SK-N-SH treated with all-trans-retinoic acid at 6 μM for 48 hours (cell line): ENCODE data around the gene TNFRSF9.

ENCODE experiments used
- BACH2 ChIP-seq: fragments of 250-450 bp; sonication (Bioruptor Pico); IDR thresholded peaks from 2 replicates; pipeline ENCODE4 v1.9.0; 2021; ENCODE audit warnings: mild to moderate bottlenecking, borderline replicate concordance
- OSR1 ChIP-seq: fragments of 250-450 bp; sonication (Bioruptor Pico); IDR thresholded peaks from 2 replicates; pipeline ENCODE4 v1.8.0; 2022; ENCODE audit warnings: moderate library complexity, mild to moderate bottlenecking, inconsistent platforms

DNA sequence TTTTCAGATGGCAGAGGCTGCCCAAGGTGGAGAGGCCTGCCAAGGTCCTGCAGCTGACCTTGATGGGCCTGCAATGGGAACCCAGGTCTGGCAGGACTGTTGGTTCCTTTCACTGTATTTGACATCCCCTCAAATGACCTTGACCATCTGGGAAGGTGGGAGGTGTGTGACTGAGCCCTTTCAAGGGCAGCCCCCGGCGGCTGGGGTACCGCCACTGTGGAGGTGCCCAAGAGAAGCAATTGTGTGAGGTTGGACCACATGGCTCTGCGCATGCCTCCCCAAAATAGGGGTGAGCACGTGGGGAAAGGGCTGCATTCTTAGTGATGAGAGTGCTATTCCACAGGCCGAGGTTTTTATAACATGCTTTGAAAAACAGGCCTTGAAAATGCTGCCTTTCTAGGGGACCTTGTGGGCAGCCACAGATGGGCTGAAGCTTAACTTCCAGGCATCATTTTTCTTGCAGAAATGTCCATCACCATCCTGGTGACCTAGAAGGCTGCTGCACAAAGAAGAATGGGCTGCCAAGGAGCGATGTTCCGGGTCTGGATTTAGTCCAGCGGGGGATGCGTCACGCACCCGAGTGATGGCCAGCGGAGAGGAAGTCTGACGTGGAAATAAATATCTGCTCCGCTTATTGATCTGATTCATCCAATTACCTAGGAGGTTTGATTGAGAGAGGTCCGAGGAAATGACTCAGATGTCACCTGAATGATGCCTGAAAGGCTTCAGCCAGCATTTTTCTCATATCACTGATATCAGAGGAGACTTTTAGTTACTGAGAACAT, 71.3 kb downstream of the TNFRSF9 start:
- TF ChIP-seq OSR1 (no peak), BACH2 (CRISPR knock-in tag) (no peak)
